MM.1S (cell line): ENCODE data around the gene PRKCB.

Source experiments
- DNase-seq: peaks from one replicate; pipeline ENCODE4 v3.0.0-alpha.2; 2015
- H2AFZ ChIP-seq: fragments of 300-600 bp; sonication (generic); 2 replicates; pipeline ENCODE4 v1.6.0; 2016; ENCODE audit warnings: antibody characterized with exemption, low read length
- H3F3A ChIP-seq: fragments of 300-600 bp; sonication (generic); 2 replicates; pipeline ENCODE4 v1.6.1; 2016; ENCODE audit warnings: mild to moderate bottlenecking, antibody characterized with exemption, low read length, moderate library complexity, mixed read lengths; ENCODE audit not compliant: insufficient read depth
- H3K27ac ChIP-seq: fragments of 300-600 bp; sonication (generic); 2 replicates; pipeline ENCODE4 v1.5.1; 2016; ENCODE audit warnings: mild to moderate bottlenecking, low read length
- H3K27me3 ChIP-seq: fragments of 300-600 bp; sonication (generic); replicated peaks from 2 replicates; pipeline ENCODE4 v1.6.0; 2016; ENCODE audit warnings: low read length; ENCODE audit not compliant: insufficient read depth
- H3K36me3 ChIP-seq: fragments of 300-600 bp; sonication (generic); replicated peaks from 2 replicates; pipeline ENCODE4 v1.6.1; 2016; ENCODE audit warnings: mild to moderate bottlenecking, low read length, mixed read lengths; ENCODE audit not compliant: insufficient read depth
- H3K4me1 ChIP-seq: fragments of 300-600 bp; sonication (generic); 2 replicates; pipeline ENCODE4 v1.6.1; 2016; ENCODE audit warnings: low read length, mixed read lengths
- H3K4me2 ChIP-seq: fragments of 300-600 bp; sonication (generic); 2 replicates; pipeline ENCODE4 v1.6.0; 2016; ENCODE audit warnings: low read depth, low read length
- H3K4me3 ChIP-seq: fragments of 300-600 bp; sonication (generic); 2 replicates; pipeline ENCODE4 v1.5.1; 2016; ENCODE audit warnings: low read length, mixed read lengths
- H3K79me2 ChIP-seq: fragments of 300-600 bp; sonication (generic); 2 replicates; pipeline ENCODE4 v1.6.1; 2016; ENCODE audit warnings: mixed run types, low read length, mixed read lengths
- H3K9ac ChIP-seq: fragments of 300-600 bp; sonication (generic); 2 replicates; pipeline ENCODE4 v1.6.1; 2016; ENCODE audit warnings: low read length, mixed read lengths
- H3K9me2 ChIP-seq: fragments of 300-600 bp; sonication (generic); replicated peaks from 2 replicates; pipeline ENCODE4 v1.6.1; 2016; ENCODE audit warnings: mild to moderate bottlenecking, low read length, mixed read lengths; ENCODE audit not compliant: insufficient read depth
- H3K9me3 ChIP-seq: fragments of 300-600 bp; sonication (generic); replicated peaks from 2 replicates; pipeline ENCODE4 v1.6.1; 2016; ENCODE audit warnings: mild to moderate bottlenecking, low read length, mixed read lengths; ENCODE audit not compliant: insufficient read depth
- H4K20me1 ChIP-seq: fragments of 300-600 bp; sonication (generic); 2 replicates; pipeline ENCODE4 v1.6.1; 2016; ENCODE audit warnings: mild to moderate bottlenecking, low read length, moderate library complexity, mixed read lengths; ENCODE audit not compliant: insufficient read depth
- EZH2 ChIP-seq: fragments of 300-600 bp; sonication (generic); optimal IDR thresholded peaks from 2 replicates; pipeline ENCODE3; 2017; ENCODE audit warnings: low read depth, mild to moderate bottlenecking, antibody characterized with exemption, low read length, mixed read lengths
- EZH2phosphoT487 ChIP-seq: fragments of 300-600 bp; sonication (generic); IDR thresholded peaks from 2 replicates; pipeline ENCODE4 v1.6.1; 2018; ENCODE audit warnings: antibody characterized with exemption, low read length
- TF ChIP-seq, protein P1 (sequence below): fragments of 300-600 bp; sonication (generic); IDR thresholded peaks from 2 replicates; pipeline ENCODE4 v1.5.1; 2016; ENCODE audit warnings: antibody characterized with exemption, low read length, mixed read lengths

PRKCB gene

DNA sequence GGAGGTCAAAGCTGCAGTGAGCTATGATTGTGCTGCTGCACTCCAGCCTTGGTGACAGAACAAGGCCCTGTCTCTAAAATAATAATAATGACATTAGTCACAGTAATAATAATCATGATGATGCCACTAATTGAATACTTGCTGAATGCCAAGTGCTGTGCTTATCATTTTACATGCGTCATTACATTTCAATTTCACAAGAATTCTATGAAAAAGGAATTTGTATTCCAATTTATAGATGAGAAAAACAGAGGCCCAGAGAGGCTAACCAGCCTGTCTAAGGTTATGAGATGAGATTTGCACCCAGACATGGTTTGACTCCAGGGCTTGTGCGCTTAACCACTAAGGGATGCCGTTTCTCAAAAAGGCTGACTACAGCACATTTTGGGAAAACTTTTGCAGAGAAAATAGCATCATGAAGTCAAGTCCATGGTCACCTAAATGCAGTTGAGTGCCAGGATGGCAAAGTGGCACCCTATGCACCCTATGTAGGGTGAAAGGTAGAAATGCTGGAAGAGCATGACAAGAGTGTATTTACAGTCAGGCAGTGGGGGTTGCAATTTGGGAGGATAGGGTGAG is 276.0 kb downstream of the PRKCB start:
- H3K79me2 ChIP-seq, result no peaks in the 10 kb centered on the region
- H3K4me2 ChIP-seq, result no peak overlapping the region
- TF ChIP-seq, protein P1, sequence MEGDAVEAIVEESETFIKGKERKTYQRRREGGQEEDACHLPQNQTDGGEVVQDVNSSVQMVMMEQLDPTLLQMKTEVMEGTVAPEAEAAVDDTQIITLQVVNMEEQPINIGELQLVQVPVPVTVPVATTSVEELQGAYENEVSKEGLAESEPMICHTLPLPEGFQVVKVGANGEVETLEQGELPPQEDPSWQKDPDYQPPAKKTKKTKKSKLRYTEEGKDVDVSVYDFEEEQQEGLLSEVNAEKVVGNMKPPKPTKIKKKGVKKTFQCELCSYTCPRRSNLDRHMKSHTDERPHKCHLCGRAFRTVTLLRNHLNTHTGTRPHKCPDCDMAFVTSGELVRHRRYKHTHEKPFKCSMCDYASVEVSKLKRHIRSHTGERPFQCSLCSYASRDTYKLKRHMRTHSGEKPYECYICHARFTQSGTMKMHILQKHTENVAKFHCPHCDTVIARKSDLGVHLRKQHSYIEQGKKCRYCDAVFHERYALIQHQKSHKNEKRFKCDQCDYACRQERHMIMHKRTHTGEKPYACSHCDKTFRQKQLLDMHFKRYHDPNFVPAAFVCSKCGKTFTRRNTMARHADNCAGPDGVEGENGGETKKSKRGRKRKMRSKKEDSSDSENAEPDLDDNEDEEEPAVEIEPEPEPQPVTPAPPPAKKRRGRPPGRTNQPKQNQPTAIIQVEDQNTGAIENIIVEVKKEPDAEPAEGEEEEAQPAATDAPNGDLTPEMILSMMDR, result no peak
- TF ChIP-seq EZH2 (no peak), EZH2phosphoT487 (no peak)
- no peaks in the 10 kb centered on the region for H3K9me3 ChIP-seq
- no peak overlapping the region for H3K4me3 ChIP-seq
- H3K27me3 ChIP-seq, result no peaks in the 10 kb centered on the region
- no peaks in the 10 kb centered on the region for H3F3A ChIP-seq
- no peaks in the 10 kb centered on the region for H3K36me3 ChIP-seq
- no peak overlapping the region for H3K27ac ChIP-seq
- no peaks in the 10 kb centered on the region for H3K4me1 ChIP-seq
- no peak for DNase-seq
- H3K9ac ChIP-seq, result no peak overlapping the region
- no peaks in the 10 kb centered on the region for H4K20me1 ChIP-seq
- H2AFZ ChIP-seq, result no peak overlapping the region
- H3K9me2 ChIP-seq, result no peaks in the 10 kb centered on the region

DNA sequence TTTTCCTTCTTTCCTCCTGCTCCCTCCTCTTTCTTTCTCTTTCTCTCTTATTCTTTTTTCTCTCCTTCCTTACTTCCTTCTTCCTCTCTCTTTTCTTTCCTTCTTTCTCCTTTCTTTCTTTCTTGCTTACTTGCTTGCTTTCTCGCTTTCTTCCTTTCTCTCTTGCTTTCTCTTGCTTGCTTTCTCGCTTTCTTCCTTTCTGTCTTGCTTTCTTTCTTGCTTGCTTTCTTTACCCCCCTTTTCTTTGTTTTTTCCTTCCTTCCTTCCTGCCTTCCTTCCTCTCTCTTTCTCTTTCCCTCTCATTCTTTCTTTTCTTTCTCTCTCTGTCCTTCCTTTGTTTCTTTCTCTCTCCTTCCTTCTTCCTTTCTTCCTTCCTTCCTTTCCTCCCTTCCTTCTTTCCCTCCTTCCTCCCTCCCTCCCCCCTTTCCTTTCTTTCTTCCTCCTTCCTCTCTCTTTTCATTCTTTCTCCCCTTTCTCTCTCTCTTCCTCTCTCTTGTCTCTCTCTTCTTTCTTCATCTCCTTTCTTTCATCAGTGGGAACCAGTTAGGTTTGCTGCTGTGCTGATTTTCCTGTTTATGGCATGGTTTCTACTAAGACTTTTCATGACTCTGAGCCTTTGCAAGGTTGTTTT is 277.4 kb downstream of the PRKCB start:
- no peak overlapping the region for H3K27ac ChIP-seq
- no peaks in the 10 kb centered on the region for H3K4me1 ChIP-seq
- H3K9me3 ChIP-seq, result no peaks in the 10 kb centered on the region
- H2AFZ ChIP-seq, result no peak overlapping the region
- no peaks in the 10 kb centered on the region for H3K36me3 ChIP-seq
- H3K27me3 ChIP-seq, result no peaks in the 10 kb centered on the region
- TF ChIP-seq, protein P1, result no peak
- TF ChIP-seq EZH2phosphoT487, result no peak
- TF ChIP-seq EZH2, result no peak
- no peak overlapping the region for H3K4me3 ChIP-seq
- H3K9ac ChIP-seq, result no peak overlapping the region
- no peak for DNase-seq
- H3K79me2 ChIP-seq, result no peaks in the 10 kb centered on the region
- H4K20me1 ChIP-seq, result no peaks in the 10 kb centered on the region
- no peak overlapping the region for H3K4me2 ChIP-seq
- no peaks in the 10 kb centered on the region for H3K9me2 ChIP-seq
- no peaks in the 10 kb centered on the region for H3F3A ChIP-seq

DNA sequence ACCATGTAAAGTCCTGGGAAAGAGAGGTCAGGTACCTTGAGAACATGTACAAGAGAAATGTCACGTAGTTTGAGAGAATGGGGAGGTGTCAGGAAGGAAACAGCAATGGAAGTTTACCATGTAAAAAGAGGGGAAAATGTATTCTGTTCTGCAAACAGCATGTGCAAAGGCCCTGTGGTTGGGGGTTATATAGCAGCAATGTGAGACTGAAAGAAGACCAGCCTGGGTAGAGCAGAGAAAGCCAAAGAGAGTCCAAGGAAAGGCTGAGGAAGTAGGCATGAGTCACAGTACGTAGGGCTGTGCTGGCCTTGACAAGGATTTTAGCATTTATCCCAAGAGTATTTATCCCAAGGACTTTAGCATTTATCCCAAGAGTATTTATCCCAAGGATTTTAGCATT is 279.1 kb downstream of the PRKCB start:
- no peak for DNase-seq
- H3K9ac ChIP-seq, result no peak overlapping the region
- no peak overlapping the region for H3K4me3 ChIP-seq
- TF ChIP-seq, protein P1, result no peak
- no peak for TF ChIP-seq EZH2phosphoT487
- no peak for TF ChIP-seq EZH2
- H4K20me1 ChIP-seq, result no peaks in the 10 kb centered on the region
- no peaks in the 10 kb centered on the region for H3K27me3 ChIP-seq
- H3F3A ChIP-seq, result no peaks in the 10 kb centered on the region
- no peak overlapping the region for H3K27ac ChIP-seq
- no peak overlapping the region for H2AFZ ChIP-seq
- H3K4me1 ChIP-seq, result no peaks in the 10 kb centered on the region
- H3K9me2 ChIP-seq, result no peaks in the 10 kb centered on the region
- no peaks in the 10 kb centered on the region for H3K79me2 ChIP-seq
- no peak overlapping the region for H3K4me2 ChIP-seq
- no peaks in the 10 kb centered on the region for H3K36me3 ChIP-seq
- H3K9me3 ChIP-seq, result no peaks in the 10 kb centered on the region
